AML-193 (cell line): ENCODE results near the gene FASN.
"Not testable (repeated sequence)": the region's sequence is repeated elsewhere in the genome, so short reads cannot be mapped to it uniquely, and the experiment has no call there.

Experiments used
- DNase-seq, 2 experiments: peaks; one replicate each; lab custom pipeline; 2025; lab: John Stamatoyannopoulos, UW

FASN gene

GRCh38 chr17:82098169-82098938 lies at the start of gene FASN:
TSS of gene FASN (minus strand) at chr17:82098236. CDS start at chr17:82096445, 1,791 bp downstream.
- peak; percentile 94 to 96 for DNase-seq

DNA sequence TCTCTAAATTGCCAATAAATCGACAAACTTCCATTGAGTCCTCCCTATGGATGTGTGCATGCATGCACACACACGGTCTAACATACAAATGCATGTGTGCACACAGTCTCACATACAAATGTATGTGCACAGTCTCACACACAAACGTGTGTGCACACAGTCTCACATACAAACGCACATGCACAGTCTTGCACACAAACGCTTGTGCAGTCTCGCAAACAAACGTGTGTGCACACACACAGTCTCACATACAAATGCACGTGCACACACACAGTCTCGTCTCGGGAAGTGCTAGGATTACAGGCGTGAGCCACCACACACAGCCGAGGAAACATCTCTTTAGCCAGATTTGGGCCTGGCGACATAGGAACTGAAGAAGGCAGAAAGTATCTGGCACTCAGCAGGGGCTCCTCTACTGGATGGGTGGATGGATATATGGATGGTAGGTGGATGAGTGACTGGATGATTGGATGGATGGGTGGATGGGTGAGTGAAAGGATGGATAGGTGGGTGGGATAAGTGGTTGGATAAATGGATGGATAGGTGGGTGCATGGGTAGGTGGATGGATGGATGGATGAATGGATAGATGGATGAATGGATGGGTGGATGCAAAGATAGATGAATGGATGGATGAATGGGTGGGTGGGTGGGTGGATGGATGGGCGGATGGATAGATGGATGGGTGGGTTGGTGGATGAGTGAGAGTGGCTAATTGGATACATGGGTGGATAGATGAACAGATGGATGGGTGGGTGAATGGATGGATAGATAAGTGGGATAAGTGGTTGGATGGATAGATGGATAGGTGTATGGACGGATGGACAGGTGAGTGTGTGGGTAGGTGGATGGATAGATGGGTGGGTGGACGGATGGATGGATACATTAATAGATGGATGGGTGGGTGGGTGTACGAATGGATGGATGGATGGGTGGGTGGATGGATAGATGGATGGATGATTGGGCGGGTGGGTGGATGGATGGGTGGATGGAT lies 48.9 kb upstream of the FASN start:
- DNase-seq = no peak

DNA sequence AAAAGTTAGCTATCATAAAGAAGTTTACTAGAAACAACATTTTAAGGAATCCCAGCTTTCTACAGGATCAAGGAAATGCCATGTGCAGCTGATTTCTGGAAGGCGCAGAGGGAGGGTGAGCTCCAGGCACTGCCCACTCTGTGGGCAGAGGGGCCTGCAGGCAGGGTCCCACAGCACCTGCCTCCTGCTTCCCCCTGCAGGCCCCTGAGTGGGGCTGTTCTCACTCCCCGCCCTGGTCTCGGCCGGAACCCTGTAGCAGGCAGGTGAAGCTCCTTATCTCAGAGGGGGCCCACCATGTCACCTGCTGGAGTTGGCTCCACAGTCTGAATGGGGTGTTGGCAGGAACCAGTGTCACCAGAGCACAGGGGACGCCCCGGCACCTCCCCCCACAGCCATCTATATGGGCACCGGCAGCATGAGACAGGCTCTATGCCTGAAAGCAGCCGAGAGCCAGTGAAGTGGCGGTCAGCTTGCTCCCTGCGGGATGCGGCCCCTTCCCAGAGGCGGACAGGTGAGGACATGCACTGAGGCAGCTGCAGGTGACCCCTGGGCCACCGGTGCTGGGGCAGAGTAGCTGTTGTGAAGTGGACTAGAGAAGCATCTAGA lies 47.6 kb upstream of the FASN start:
- no peak for DNase-seq

DNA sequence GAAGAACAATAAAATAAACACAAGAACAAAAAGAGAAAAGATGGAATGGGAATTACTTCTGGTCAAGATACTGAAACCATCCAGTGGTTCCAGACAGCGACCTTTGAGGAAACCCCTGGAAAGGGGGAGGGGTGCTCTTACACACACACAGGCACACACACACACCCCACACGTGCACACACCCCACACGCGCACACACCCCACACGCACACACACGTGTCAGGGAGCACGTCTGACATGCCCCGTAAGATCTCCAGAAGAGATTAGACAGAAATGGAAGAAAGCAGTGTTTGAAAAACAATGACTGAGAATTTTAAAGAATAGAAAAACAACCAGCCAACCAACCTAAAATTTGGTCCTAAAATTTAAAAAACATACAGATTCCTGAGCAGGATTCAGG lies 45.3 kb upstream of the FASN start:
- no peak for DNase-seq

DNA sequence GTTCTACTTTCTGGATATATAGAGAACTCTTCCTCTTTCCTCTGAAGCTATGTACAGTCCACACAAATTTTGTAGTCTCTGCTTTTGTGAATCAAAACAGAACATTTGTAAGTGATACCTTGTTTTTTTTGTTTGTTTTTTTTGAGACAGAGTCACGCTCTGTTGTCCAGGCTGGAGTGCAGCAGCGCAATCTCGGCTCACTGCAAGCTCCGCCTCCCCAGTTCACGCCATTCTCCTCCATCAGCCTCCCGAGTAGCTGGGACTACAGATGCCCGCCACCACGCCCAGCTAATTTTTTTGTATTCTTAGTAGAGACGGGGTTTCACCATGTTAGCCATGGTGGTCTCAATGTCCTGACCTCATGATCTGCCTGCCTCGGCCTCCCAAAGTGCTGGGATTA lies 41.9 kb upstream of the FASN start:
- DNase-seq = not testable (repeated sequence)

DNA sequence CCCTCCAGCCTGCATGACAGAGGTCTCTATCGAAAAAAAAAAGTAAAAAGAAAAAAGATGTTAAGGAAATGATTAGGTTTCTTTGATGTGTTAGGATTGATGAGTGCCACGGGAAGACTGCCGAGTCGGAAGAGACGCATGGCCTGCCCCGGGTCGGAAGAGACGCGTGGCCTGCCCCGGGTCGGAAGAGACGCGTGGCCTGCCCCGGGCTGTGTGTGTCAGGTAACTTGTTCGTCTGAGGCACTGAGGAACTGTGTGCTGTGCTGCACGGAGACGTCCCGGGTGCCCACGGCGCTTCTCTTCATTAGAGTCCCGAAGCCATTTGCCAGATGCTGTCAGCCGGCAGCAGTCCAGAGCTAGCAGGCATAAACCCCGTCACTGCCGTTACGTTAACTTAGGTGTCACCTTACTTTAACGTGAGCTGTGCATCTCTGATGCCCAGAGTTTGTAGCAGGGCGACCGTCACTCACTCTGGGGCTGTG lies 40.5 kb upstream of the FASN start:
- DNase-seq = no peak

- DNase-seq = no peak
These were observed 36.1 kb upstream of the FASN start for GRCh38 chr17:82134101-82134500.

- DNase-seq = not testable (repeated sequence)
These were observed 35.3 kb upstream of the FASN start for GRCh38 chr17:82133166-82133953.

DNA sequence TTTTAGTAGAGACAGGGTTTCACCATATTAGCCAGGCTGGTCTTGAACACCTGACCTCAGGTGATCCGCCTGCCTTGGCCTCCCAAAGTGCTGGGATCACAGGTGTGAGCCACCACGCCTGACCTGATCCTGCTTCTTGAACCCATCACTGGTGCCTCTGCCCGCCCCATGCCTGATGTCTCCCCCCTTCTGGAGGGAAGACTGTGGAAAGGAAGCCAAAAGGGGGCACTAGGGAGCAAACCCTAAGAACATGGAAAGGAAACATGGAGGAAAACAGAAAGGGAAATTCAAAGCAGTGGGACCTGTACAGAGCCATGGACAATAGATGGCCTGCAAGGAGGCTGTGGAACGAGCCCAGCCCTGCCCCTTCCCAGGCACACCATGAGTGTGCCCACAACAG lies 31.1 kb upstream of the FASN start:
- no peak for DNase-seq

GRCh38 chr17:82128287-82128686 lies 30.3 kb upstream of the FASN start:
- DNase-seq = no peak

DNA sequence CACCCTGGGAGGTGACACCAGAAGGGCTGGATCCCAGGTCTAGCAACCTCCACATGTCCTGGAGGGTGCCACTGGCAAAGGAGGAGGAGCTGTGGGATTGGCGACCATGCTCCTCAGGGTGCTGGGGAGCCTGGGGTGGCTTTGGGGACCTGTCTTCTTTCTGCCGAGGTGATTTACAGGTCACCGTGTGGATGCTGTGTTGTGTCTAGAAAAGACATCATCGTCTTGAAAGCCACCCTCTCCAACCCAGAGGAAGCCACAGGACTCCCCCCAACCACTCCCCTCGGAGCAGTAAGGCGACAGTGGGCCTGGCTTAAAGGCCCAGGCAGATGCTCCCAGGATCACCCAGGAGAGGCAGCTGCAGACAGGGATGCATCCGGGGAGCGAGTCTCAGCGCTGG lies 29.7 kb upstream of the FASN start:
- no peak for DNase-seq

DNA sequence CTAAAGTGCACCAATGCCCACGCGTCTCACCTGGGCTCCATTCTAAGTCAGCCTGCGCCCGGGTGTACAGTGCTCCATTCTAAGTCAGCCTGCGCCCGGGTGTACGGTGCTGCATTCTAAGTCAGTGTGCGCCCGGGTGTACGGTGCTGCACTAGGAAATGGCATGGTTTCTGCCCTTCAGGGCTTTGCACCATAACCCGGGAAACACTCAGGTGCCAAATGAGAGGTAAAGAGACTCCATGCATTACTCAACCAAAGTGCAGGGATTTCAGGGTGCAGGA lies 29.2 kb upstream of the FASN start:
- DNase-seq = no peak

- DNase-seq = no peak
These were observed 28.7 kb upstream of the FASN start for GRCh38 chr17:82126556-82127314.

- DNase-seq = no peak
These were observed 26.1 kb upstream of the FASN start for GRCh38 chr17:82124101-82124500.

DNA sequence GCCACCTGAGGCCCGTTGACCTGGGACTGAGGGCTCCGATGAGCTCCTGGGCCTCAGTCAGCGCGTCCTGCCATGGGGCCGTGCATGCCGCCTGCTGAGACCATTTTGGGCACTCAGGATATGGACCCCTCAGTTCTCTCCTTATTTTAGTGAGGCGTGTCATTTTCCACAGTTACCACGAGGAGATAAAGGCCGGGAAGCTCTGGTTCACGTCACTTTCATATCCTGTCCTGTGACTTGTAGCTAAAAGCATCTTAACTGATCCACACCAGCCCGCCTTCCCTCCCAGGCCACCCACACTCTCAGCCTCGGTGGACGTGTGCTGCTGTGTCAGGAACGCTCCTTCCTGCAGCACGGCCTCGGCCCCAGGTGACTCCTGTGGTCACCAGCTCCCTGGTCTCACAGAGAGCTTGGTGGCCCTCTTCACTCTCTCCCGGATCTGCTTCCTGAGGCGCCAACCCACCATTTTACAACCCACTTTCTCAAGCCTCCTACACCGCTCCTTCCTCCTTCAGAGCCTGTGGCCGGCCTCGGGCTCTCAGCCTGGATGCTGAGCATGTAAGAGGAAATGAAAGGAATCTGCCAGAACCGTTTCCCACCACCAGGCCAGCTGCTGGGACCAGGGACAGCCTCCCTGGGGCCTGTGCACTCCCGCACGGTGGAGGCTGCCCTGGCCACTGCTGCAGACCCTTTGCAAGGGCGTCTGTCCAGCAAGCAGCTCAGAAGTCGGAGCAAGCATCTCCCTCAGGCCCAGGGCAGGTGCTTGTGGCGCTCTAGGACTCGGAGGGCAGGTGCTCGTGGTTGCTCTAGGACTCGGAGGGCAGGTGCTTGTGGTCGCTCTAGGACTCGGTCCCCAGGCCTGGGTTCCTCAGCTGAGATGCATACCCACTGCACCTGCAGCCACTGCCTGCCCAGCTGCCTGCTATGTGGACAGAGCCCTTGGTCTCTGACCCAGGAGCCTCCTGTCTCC lies 23.9 kb upstream of the FASN start:
- no peak for DNase-seq

- no peak for DNase-seq
These were observed 23.2 kb upstream of the FASN start for GRCh38 chr17:82121246-82121645.

DNA sequence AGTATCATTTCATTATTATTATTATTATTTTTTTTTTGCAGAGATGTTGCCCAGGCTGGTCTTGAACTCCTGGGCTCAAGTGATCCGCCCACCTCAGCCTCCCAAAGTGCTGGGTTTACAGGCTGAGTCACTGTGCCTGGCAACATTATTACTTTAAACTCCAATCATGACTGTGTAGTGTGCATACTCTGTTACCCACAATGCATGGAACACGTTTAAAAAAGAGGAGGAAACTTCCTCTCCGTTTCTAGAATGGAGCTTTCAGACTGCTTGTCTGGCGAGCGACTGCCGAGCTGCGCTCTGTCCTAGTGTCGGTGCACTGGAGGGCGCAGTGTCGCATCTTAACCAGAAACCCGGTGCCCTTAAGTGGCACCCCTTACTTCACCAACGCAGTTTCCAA lies 22.1 kb upstream of the FASN start:
- no peak for DNase-seq

DNA sequence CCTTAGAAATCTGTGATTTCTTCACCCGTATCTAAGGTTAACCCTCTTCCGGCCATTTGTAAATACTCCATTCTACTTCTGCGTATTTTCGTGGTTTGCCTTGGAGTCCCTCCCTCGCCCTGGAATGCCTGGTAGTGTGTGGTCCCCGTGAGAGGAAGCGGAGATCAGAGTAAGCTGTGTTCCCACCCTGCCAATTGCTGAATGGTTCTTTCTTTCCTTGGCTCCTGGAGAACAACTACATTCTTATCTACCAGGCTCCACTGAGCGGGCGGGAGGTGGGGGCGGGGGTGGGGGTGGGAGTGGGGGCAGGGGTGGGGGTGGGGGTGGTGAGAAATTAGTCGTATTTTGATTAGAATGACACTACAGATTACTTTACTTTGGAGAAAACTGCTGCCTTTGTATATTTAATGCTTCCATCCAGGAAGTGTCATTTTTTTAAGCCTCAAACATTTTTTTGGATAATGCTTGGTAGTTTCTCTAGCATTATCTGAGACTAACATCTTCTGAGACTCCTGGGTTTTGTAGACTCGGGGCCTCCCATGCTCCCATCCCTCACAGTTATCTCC lies 20.9 kb upstream of the FASN start:
- DNase-seq = no peak

- DNase-seq = no peak
These were observed 20.3 kb upstream of the FASN start for GRCh38 chr17:82118168-82118814.
